Fibroblast of the conjunctiva (primary cell): ENCODE data around the gene DMGDH.

Source experiments
- DNase-seq: peaks from one replicate; pipeline ENCODE4 v3.0.0-alpha.2; 2010; ENCODE audit warnings: low read depth

The DMGDH gene

DNA sequence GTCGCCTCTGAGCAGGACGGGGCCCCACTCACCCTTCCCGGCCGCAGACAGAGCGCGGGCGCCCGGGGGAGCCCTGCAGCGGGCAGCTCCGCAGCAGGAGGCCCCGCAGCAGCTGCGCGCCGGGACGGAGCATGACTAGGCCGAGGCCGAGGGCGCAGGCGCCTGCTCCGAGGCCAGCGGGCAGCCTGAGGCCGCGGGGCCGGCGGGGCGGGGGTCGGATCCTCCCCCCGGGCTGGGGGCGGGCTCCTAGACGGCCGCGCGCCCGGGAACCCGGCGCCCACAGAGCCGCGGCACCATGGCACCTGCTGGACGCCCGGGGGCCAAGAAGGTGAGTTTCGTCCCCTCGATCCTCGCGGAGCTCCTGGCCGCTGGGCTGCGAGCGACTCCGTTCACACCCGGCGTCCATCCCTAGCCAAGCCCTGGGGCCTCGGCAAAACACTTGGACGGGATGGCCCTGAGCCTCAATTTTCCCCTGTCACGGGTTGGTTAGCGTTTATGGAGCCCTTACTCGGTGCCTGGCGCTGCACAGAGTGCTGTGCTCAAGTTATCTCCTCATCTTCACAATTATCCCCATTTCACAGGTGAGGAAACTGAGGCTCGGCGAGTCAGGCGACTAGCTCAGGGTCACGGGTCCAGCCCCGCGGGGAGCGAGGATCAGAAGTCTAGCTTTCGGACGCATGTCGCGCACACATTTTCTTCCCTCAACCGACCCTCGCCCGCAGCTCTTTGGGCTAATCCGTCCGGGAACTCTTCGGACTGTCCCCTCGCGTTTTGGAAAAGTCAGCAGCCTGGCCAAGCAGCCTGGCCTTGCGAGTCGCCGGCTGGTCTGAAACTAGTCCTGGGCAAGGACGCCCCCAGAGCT, at the start of gene DMGDH, which contains the start of gene BHMT2:
Gene DMGDH (minus strand): TSS at position 187 of the 862 bp plus-strand sequence. CDS start 54 bp downstream, at position 133.
Gene BHMT2 (plus strand): TSS at position 280 of the 862 bp plus-strand sequence. CDS start 16 bp downstream, at position 296.
- DNase-seq, result no peak

DNA sequence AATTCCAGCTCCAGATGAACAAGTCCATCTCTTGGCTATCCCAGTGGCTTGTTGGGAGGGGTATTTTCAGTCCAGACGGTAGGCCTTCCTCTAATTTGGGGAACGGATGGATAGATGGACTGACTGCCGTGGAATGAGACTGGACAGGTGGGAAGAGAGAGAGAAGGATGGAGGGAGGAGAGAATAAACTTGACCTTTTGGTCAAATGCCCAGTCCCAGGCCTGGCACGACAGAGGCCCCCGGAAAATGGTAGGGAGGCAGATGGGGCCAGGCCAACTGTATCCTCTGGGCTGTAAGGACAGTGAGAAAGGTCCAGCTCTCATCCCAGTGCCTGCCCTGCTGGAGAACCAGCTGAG, 43.2 kb upstream of the DMGDH start:
- DNase-seq, result no peak

- DNase-seq, result no peak
These were observed 42.7 kb upstream of the DMGDH start for GRCh38 chr5:79111960-79112702.

- no peak for DNase-seq
These were observed 42.0 kb upstream of the DMGDH start, which contains the start of gene BHMT for GRCh38 chr5:79111387-79111959. Gene BHMT, plus strand, starts transcription at chr5:79111809. Its CDS starts 77 bp downstream, at chr5:79111886.

GRCh38 chr5:79109527-79110492, 40.3 kb upstream of the DMGDH start:
- DNase-seq, result no peak

GRCh38 chr5:79108792-79109191, 39.3 kb upstream of the DMGDH start:
- DNase-seq, result no peak

GRCh38 chr5:79108086-79108485, 38.6 kb upstream of the DMGDH start:
- no peak for DNase-seq

DNA sequence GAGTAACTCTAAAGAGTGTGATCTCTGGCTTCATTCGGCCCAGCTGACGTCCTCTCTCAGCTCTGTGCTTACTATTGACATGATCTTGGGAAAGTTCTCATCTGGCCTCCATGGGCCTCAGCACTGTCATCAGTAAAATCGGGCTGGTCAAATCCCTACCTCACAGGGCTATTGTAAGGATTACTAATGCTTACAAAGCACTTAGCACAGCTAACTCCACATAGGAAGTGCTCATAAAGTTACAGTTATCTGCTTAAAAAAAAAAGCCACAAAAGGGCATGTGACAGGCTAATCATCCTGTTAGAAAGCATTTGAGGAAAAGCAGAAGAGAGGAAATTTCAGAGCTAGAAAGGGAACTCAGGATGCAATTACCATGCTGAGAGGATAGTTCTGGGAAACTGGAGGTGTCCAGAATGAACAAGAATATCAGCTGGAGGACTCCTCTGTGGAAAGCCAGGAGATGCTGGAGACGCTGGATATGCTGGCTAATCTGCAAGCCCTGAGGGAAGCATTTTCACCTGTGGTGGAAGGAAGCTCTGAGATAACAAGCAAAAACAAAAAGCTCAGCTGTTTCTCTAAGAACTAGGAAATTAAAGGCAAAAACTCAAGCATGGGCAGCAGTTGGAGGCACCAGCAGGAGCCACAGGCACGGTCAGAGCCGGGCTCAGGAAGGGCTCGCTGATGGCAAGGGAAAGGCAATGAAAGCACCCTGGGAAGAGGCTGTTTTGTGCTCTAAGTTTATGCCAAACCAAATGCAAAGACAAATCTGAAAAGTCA, 37.7 kb upstream of the DMGDH start:
- DNase-seq, result no peak

- no peak for DNase-seq
These were observed 36.4 kb upstream of the DMGDH start for GRCh38 chr5:79105868-79106267.

DNA sequence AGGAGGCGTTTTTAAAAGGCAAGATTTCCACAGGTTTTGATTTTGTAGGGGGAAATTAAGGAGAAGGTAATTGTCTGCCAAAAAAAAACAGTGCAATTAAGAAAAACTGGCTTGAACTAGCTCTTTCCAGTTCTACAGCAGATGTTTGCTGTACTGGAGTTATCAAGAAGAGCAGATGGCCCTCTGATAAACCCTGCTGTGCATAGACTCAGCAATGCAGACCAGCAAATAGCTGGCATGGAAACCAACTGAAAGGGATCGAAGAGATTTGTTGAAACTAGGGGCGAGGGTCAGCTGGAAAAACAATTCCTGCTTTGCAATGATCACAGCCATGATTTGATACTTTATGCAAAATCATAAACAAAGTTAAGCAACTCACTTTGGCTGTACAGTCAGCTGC, 24.3 kb upstream of the DMGDH start:
- DNase-seq, result no peak

DNA sequence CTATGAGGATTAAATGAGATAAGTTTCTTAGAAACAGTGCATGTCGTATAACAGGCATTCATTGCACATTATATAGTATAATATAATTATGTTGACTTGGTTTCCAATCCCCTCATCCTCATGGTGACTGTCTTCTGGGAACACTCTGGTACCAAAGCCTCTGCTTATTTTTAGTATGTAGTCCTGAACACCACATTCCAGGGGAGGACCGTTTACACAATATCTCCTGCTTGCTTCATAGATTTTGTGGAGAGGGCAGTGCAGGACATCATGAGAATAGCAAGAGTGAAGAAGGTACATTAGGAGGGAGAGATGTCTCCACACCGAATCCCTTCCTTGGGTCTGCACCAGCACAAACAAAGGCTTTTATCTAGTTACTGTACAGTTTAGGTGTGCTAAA, 21.6 kb upstream of the DMGDH start:
- DNase-seq, result no peak

GRCh38 chr5:79088507-79088906, 19.0 kb upstream of the DMGDH start:
- DNase-seq, result no peak

DNA sequence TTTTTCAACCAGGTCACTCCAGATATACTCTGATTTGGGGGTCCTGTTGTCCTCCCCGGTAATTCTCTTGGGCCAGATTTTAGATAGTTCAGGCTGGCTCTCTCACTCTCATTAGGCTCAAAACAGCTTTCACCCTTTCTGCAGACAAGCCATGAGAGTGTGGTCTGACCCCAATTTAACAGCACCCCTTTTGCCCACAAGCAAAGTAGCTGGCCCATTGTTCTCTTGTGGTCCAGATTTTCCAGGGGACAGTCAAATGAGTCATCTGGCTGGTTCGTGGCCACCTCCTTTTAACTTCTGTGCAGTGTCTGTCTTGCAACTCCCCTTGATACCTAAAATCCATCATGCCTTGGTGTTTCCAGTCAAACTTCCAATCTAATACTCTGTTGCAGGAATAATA, 16.6 kb upstream of the DMGDH start:
- no peak for DNase-seq

DNA sequence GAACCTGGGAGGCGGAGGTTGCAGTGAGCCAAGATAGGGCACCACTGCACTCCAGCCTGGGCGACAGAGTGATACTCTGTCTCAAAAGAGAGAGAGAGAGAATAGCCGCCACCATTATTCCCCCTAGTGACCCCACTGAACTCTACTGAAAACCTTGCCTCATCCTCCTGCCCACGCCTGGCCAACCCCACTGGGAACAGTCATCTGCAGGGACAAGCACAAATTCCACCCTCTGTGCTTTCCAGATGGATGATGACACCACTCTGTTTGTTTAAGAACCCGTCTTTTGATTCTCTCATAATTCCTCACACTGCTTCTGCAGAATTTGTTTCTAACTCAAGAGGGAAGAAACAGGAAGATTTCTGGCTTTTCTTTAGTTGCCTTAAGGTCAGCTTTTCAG, 12.3 kb upstream of the DMGDH start:
- no peak for DNase-seq

DNA sequence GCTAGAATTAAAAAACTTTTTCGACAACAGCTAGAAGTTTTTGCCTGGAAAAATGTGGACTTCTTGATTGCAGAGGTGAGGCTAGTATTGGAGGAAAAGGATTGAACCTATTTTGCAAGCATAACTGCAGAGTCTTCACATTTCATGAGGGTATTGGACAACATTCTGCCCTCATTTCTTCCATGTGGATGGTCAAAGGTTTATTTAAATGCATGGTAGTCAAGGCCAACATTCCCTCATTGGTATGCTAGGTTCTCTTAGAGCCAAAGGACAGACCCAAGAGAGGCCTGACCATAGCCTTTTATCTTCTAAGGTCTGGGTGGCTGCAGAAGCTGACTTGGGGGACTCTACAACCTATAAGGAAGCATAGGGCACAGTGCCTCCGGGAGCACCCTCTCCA, 11.3 kb upstream of the DMGDH start:
- no peak for DNase-seq

- no peak for DNase-seq
These were observed 8.3 kb upstream of the DMGDH start for GRCh38 chr5:79077680-79078365.

DNA sequence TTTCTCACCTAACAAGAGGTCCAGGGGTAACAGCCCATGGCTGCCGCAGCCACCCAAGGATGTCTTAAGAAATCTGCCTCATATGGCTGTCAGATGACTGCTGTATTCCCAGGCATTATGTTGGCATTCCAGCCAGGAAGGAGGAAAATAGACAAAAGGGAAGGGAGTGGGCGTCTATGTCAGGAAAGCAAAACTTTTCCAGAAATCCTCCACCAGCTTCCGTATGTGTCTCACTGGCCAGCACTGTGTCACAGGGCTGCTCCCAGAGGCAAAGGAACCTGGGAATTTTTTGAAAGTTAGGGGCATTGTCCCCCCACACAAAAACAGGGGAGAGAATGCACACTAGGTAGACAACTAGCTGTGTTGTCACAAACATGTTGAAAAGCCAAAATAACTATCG, 7.3 kb upstream of the DMGDH start:
- no peak for DNase-seq

DNA sequence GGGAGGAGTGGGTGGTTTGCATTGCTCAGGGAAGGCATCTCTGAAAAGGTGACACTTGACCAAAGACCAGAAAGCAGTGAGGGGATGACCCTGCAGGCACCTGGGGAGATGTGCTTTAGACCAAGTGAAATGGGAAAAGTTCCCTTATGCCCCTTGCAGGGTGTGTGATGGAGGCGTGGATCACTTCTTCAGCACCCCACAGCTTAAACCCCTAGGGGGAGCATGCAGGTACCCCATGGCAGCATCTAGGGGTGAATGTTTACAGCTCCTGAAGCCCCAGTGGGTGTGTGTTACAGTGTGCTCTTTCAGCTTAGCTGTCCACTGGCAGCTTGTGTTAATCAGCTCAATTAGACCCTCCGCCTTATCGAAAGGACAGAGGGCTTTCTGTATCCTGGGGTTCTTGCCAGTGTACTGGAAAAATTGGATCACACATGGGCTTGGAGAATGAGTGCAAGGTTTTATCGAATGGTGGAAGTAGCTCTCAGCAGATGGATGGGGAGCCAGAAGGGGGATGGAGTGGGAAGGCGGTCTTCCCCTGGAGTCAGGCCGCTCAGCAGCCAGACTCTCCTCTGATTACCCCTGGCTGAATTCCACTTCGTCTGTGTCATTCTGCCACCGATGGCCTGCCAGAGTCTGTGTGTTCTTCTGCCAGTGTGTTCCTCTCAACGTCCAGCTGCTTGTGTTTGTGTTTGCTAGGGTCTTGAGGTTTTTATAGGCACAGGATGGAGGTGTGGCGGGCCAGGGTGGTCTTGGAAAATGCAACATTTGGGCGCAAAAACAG, 6.4 kb upstream of the DMGDH start:
- DNase-seq, result no peak

DNA sequence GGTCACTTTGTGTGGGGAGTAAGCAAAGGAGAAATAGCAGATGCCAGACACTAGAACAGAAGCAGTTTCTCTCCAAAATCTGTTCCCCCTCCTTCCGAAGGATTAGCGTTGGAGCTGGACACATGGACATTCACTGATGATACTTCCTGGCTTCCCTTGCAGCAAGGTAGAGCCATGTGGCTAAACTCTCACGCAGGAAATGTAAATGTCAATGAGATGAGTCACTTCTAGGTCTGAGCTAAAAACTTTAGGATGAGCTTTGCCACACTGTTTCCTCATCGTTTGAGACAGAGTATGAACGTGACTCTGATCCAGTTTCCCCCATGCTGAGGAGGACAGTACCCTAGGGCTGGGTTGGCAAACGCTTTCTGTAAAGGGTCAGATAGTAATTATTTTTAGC, 5.2 kb upstream of the DMGDH start:
- DNase-seq, result no peak

GRCh38 chr5:79070350-79070667, 835 bp upstream of the DMGDH start:
- DNase-seq, result peak; percentile 14
